Umbilical cord (tissue), 2 donors: ENCODE measurements around the gene PBX1. TPM values are rescaled to one million over a fixed set of nuclear protein-coding genes. Genes with fewer than 3 reads are reported as not detected.
A peak's percentile ranks its signal among the peaks of the same experiment; 100 is the strongest.
"Not testable (repeated sequence)": the region's sequence is repeated elsewhere in the genome, so short reads cannot be mapped to it uniquely, and the experiment has no call there.

Source experiments
- DNase-seq: peaks from one replicate; pipeline ENCODE4 v3.0.0-alpha.2; 2015; ENCODE audit warnings: low spot score
- total RNA-seq: library from RNA; depleted of rRNA; stranded (reverse); fragments of >200 nt; gene quantifications from one replicate; pipeline ENCODE4 v1.2.3, GENCODE V29; 2014; ENCODE audit warnings: low replicate concordance; ENCODE audit not compliant: insufficient read depth

The PBX1 gene
- total RNA-seq, result 119 TPM

GRCh38 chr1:164558461-164559341, at the start of gene PBX1:
Gene PBX1 (plus strand): TSS chr1:164559184.
- DNase-seq, result peak; percentile 100

GRCh38 chr1:164510435-164510834, 48.5 kb upstream of the PBX1 start:
- DNase-seq, result no peak

DNA sequence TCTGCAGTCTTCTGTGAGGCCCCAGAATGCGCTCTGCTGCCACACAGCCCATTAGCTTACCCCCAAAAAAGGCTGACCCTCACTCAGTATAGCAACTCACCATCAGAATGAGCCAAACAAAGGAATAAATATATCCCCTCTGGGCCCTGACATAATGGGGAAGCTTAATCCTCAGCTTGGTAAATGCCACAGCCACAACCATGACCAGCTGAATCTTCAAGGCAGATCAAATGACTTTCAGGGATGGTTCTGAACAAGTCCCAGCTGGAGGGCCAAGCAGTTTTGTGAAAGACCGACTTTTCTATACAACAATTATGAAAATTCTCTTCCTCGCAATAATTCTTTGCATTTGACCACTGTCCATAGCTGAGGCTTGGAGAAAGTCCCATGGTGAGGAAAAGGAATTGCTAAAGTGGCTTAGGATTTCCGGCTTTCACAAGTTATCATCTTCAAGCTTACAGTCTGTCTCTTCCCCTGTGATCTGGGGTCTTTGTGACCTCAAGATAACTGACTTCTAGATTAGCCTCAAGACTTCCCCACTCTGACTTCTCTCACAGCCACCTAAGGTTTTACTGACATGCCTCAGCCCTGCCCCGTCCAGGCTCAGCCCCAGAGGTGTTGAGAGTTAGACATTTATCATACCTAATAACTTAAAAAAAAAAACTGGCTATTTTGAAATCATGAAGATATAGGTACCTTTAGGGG, 47.8 kb upstream of the PBX1 start:
- no peak for DNase-seq

- DNase-seq, result no peak
These were observed 43.8 kb upstream of the PBX1 start for GRCh38 chr1:164515231-164515630.

DNA sequence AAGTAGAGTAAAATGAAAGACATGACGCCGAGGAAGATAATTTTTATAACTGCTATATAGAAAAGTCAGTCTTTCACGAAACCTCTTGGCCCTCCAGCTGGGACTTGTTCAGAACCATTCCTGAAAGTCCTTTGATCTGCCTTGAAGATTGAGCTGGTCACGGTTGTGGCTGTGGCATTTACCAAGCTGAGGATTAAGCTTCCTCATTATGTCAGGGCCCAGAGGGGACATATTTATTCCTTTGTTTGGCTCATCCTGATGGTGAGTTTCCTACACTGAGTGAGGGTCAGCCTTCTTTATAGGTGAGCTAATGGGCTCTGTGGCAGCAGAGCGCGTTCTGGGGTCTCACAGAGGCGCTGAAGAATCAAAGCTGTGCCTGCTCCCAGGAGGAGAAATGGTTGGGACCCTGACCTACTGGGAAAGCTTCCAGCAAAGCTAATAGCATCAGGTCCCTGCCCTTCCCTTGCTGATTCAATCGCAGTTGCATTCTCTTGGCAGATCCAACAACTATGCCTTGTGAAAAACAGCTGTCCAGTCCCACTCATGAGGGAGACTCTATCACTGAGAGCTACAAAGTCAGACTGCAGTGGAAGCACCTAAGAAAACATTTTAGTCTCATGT, 43.2 kb upstream of the PBX1 start:
- peak; percentile 61 for DNase-seq

DNA sequence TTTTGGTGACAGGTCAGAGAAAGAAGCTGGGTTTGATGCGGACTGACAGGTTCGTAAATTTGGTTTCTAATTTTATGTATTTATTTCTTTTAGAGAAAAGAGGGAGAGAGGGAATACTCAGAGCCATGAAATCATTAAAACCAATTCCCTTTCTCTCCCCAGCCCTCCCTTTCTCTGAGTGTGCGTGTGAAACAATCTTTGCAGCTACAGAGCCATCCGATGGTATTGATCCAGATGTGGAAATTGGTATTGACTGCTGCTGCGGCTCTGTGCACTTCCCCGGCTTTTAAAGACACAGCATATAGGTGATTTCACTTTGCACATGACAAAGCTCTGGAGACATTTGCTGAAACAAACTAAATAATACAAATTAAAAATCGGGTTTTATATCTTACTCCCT, 42.4 kb upstream of the PBX1 start:
- DNase-seq, result no peak

DNA sequence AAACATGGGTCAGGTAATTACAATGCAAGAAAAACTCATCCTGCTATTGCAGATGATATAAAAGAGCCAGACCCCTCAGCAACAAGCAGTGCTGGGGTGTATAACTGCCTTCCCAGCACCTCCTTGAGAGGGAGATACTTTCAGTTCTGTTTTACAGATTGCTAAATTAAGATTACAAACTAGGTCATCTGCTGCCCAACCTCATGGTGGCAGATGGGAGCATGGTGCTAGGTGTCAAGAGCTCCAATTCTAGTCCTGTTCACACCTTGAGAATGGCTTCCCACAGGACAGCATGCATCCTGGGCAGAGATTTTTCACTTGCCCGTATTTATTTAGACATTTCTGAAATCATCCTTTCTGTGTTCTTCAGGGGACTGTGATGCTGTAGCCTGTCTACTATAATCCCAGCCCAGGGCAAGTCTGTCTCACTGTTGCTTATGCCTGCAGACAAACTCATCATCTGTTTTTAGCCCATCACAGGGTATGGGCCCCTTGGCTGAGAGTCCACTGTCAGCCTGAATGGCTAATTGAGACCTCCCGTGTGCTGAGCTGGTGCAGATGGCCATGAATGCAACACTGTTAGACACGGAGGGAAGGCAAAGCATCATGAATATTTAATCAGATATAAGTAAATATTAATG, 40.2 kb upstream of the PBX1 start:
- no peak for DNase-seq

GRCh38 chr1:164519426-164519825, 39.6 kb upstream of the PBX1 start:
- DNase-seq, result no peak

- DNase-seq, result no peak
These were observed 34.2 kb upstream of the PBX1 start for GRCh38 chr1:164524810-164525209.

DNA sequence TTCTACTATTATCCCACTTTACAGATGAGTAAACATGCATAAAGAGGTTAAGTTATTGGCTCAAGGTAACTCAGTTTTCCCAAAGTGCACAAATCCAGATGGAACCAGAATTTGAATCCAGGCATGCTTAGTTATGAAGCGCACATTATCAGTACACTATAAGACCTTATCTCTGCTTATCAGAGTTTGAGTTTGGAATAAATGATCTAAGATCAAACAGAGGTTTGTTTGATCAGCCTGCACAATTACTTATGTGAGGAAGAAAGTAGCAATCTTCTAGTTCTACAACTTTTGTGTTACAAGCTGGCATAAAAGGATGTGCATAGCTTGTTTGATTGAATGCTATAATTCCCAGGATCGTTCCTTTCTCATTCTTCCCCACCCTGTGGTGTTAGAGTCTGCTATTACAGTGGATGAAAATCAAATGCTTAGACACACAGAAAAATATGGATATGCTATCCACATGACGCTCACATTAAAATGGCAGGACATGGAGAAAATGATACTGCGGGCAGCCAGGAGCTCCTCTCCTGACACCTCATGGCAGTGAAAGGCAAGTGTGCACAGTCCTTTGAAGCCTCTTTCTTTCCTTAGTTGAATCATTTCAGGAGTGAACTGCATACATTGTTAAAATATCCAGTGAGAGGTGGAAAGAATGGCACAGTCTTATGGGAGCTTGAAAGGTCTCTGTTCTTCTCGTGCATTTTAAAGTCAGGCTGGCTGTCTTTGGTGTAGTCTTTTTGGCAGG, 23.9 kb upstream of the PBX1 start:
- DNase-seq, result no peak

- not testable (repeated sequence) for DNase-seq
These were observed 6.5 kb upstream of the PBX1 start for GRCh38 chr1:164552463-164552988.

- DNase-seq, result peak; percentile 23
These were observed 1.7 kb upstream of the PBX1 start for GRCh38 chr1:164557270-164557669.

DNA sequence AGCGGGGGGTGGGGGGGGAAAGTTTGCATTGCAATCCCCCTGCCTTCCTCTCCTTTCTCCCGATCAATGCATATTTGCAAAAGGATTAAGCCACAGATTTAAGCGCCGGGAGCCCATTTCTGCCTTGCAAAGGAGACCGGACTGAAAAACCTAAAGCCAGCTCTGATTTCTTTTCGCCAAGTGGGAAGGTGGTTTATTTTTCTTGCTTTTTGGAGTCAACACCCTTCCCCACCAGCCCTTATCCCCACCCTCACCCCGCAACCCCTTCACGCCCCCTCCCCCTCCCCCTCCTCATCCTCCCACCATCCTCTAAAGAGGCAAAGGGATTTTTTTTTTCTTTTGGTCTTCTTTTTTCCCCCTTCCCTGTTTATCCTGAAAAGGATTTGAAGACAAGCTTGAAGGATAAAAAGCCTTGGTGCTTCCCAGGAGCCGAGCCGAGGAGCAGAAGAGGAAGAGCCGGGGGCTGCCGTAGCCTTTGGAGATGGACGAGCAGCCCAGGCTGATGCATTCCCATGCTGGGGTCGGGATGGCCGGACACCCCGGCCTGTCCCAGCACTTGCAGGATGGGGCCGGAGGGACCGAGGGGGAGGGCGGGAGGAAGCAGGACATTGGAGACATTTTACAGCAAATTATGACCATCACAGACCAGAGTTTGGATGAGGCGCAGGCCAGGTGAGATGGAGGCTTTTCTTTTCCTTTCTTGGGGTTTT, 513 bp downstream of the PBX1 start:
- DNase-seq, result peak; percentile 60

DNA sequence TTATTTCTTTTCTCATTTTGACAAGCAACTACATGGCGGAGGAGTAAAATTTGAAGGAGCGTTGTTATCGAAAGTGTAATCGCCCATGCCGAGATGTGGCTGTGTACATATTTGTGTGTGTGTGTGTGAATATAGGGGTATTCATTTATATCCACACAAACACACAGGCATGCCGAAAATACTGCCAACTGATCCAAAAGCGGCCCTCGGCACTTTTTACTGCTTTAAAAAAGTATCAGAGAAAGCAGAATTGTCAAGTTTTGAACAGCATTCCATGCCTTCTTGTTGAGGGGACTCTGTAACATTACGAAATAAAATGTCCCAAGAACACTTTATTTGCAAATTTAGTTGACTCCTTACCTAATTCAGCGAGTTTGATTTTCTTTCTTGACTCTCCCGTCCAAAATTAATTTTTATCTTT, 1.1 kb downstream of the PBX1 start:
- DNase-seq, result peak; percentile 35

- peak; percentile 10 for DNase-seq
These were observed 1.6 kb downstream of the PBX1 start for GRCh38 chr1:164560556-164560955.

GRCh38 chr1:164561007-164561406, 2.0 kb downstream of the PBX1 start:
- DNase-seq, result peak; percentile 33

GRCh38 chr1:164561472-164561871, 2.5 kb downstream of the PBX1 start:
- DNase-seq, result peak; percentile 28

GRCh38 chr1:164562061-164562460, 3.1 kb downstream of the PBX1 start:
- DNase-seq, result peak; percentile 14

DNA sequence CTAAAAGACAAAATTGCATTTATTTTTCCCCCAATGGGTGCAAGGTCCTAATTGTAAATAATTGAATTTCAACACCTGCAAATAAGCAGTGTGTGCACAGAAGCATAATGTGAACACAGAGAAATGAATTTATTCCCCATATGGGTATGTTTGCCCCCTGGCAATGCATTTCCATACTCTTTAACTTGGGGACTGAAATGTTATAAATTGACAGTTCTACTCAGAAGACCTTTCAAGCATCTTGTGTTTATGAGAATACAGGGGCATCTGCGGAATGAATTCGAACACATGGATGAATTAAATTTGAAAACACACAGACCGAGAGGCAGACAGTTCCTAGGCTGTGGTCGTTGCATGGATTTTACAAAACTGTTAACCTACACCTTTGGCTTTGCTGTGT, 3.5 kb downstream of the PBX1 start:
- peak; percentile 37 for DNase-seq

DNA sequence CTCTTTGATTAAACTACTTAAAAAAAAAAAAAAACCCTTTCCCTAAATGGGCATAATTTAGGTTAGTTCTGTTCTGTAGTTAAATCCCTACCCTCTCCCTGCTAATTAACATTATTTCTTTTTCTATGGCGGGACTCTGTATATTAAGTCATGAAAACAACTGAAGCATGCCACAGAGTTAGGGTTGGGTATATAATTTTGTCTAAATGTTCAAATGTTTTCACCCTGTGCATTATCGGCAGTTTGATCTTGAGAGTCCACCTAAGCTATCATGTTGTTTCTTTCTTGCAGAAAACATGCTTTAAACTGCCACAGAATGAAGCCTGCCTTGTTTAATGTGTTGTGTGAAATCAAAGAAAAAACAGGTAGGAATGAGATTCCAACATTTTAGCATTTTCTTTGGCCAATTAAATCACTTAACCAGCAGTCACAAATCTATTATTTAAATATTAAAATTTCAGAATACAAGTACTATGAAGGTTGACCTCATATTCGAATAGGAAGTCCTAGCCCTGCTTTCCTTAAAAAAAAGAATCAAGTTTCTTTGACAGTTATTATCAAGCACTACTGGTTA, 4.0 kb downstream of the PBX1 start:
- DNase-seq, result peak; percentile 19
